Measurements from ENCODE around the gene HPSE2. TPM values are rescaled to one million over a fixed set of nuclear protein-coding genes. Genes with fewer than 3 reads are reported as not detected.

The HPSE2 gene
- total and polyA plus RNA-seq, 4 donors: 0.05 TPM; not detected in 3

GRCh38 chr10:98478430-98479222 lies 757.0 kb downstream of the HPSE2 start:
- TF ChIP-seq NR2F2 (IDR thresholded peaks at IDR 0.05): no peak
- TF ChIP-seq, protein P1, sequence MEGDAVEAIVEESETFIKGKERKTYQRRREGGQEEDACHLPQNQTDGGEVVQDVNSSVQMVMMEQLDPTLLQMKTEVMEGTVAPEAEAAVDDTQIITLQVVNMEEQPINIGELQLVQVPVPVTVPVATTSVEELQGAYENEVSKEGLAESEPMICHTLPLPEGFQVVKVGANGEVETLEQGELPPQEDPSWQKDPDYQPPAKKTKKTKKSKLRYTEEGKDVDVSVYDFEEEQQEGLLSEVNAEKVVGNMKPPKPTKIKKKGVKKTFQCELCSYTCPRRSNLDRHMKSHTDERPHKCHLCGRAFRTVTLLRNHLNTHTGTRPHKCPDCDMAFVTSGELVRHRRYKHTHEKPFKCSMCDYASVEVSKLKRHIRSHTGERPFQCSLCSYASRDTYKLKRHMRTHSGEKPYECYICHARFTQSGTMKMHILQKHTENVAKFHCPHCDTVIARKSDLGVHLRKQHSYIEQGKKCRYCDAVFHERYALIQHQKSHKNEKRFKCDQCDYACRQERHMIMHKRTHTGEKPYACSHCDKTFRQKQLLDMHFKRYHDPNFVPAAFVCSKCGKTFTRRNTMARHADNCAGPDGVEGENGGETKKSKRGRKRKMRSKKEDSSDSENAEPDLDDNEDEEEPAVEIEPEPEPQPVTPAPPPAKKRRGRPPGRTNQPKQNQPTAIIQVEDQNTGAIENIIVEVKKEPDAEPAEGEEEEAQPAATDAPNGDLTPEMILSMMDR (IDR thresholded peaks at IDR 0.05; ENCODE audit: low read depth, low read length, missing input control): no peak
- TF ChIP-seq SP1 (IDR thresholded peaks at IDR 0.05): no peak
- TF ChIP-seq FOXA1 (IDR thresholded peaks at IDR 0.05): no peak
- TF ChIP-seq EGR1 (IDR thresholded peaks at IDR 0.05; ENCODE audit: low read depth in 2 of 2): no peak
- TF ChIP-seq ZBTB33 (IDR thresholded peaks at IDR 0.05): no peak
- TF ChIP-seq JUND (IDR thresholded peaks at IDR 0.05): no peak
- Histone ChIP-seq H3K9me3 (ENCODE audit: control insufficient read depth in 4 of 4, low read length in 3 of 4) (peaks cover 0 to 2% (median under 1%) of the 10 kb centered on the region in 4 donors), H3K9ac (ENCODE audit: low read depth in 1 of 2, low read length in 2 of 2) (no peak overlapping the region), H3K27ac (ENCODE audit: low read depth in 1 of 2, low read length in 2 of 2) (no peak overlapping the region), H3K36me3 (ENCODE audit: control insufficient read depth in 4 of 4, insufficient read depth in 3 of 4, low read depth in 1 of 4, low read length in 3 of 4) (no peaks in the 10 kb centered on the region), H3K4me3 (ENCODE audit: low read depth in 1 of 3, low read length in 3 of 3) (no peak overlapping the region), H3K27me3 (ENCODE audit: control insufficient read depth in 4 of 4, insufficient read depth in 4 of 4, low read length in 3 of 4) (no peaks in the 10 kb centered on the region), H3K4me1 (ENCODE audit: control insufficient read depth in 4 of 4, insufficient read depth in 4 of 4, low read length in 3 of 4) (no peaks in the 10 kb centered on the region)
- DNase-seq (ENCODE audit: low spot score): no peak
- 75% methylated on average over 6 of the region's 6 CpGs for WGBS

DNA sequence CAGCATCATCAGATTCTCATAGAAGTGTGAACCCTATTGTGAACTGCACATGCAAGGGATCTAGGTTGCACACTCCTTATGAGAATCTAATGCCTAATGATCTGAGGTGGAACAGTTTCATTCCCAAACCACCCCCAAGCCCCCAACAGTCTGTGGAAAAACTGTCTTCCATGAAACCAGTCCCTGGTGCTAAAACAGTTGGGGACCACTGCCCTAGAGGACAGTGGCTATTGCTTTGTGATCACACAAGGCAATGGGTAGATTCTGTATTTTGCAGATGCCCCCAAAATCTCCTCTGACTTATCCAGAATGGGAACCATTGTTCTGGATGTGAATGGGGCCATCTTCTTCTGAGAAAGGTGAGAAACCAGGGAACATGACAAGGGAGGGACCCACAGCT lies 757.8 kb downstream of the HPSE2 start:
- Histone ChIP-seq H3K36me3 (ENCODE audit: control insufficient read depth in 4 of 4, insufficient read depth in 3 of 4, low read depth in 1 of 4, low read length in 3 of 4) (no peaks in the 10 kb centered on the region), H3K27ac (ENCODE audit: low read depth in 1 of 2, low read length in 2 of 2) (no peak overlapping the region), H3K4me1 (ENCODE audit: control insufficient read depth in 4 of 4, insufficient read depth in 4 of 4, low read length in 3 of 4) (no peaks in the 10 kb centered on the region), H3K9me3 (ENCODE audit: control insufficient read depth in 4 of 4, low read length in 3 of 4) (no peaks in the 10 kb centered on the region), H3K27me3 (ENCODE audit: control insufficient read depth in 4 of 4, insufficient read depth in 4 of 4, low read length in 3 of 4) (no peaks in the 10 kb centered on the region), H3K9ac (ENCODE audit: low read depth in 1 of 2, low read length in 2 of 2) (no peak overlapping the region), H3K4me3 (ENCODE audit: low read depth in 1 of 3, low read length in 3 of 3) (no peak overlapping the region)
- DNase-seq (ENCODE audit: low spot score): no peak
- TF ChIP-seq JUND (IDR thresholded peaks at IDR 0.05): no peak
- no peak for TF ChIP-seq EGR1 (IDR thresholded peaks at IDR 0.05; ENCODE audit: low read depth in 2 of 2)
- no peak for TF ChIP-seq TAF1 (conservative IDR thresholded peaks at IDR 0.05)
- TF ChIP-seq, protein P2, sequence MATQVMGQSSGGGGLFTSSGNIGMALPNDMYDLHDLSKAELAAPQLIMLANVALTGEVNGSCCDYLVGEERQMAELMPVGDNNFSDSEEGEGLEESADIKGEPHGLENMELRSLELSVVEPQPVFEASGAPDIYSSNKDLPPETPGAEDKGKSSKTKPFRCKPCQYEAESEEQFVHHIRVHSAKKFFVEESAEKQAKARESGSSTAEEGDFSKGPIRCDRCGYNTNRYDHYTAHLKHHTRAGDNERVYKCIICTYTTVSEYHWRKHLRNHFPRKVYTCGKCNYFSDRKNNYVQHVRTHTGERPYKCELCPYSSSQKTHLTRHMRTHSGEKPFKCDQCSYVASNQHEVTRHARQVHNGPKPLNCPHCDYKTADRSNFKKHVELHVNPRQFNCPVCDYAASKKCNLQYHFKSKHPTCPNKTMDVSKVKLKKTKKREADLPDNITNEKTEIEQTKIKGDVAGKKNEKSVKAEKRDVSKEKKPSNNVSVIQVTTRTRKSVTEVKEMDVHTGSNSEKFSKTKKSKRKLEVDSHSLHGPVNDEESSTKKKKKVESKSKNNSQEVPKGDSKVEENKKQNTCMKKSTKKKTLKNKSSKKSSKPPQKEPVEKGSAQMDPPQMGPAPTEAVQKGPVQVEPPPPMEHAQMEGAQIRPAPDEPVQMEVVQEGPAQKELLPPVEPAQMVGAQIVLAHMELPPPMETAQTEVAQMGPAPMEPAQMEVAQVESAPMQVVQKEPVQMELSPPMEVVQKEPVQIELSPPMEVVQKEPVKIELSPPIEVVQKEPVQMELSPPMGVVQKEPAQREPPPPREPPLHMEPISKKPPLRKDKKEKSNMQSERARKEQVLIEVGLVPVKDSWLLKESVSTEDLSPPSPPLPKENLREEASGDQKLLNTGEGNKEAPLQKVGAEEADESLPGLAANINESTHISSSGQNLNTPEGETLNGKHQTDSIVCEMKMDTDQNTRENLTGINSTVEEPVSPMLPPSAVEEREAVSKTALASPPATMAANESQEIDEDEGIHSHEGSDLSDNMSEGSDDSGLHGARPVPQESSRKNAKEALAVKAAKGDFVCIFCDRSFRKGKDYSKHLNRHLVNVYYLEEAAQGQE (IDR thresholded peaks at IDR 0.05): no peak
- TF ChIP-seq RXRA (IDR thresholded peaks at IDR 0.05): no peak
- TF ChIP-seq, protein P3, sequence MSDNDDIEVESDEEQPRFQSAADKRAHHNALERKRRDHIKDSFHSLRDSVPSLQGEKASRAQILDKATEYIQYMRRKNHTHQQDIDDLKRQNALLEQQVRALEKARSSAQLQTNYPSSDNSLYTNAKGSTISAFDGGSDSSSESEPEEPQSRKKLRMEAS (IDR thresholded peaks at IDR 0.05): no peak
- TF ChIP-seq GABPA (IDR thresholded peaks at IDR 0.05 in 1 of 2, conservative IDR thresholded peaks at IDR 0.05 in 1 of 2): no peak
- TF ChIP-seq YY1 (IDR thresholded peaks at IDR 0.05): no peak
- no peak for TF ChIP-seq NR2F2 (IDR thresholded peaks at IDR 0.05)
- no peak for TF ChIP-seq FOXA2 (IDR thresholded peaks at IDR 0.05)
- TF ChIP-seq HNF4G (IDR thresholded peaks at IDR 0.05): no peak
- no peak for TF ChIP-seq ZBTB33 (IDR thresholded peaks at IDR 0.05)
- no peak for TF ChIP-seq HNF4A (conservative IDR thresholded peaks at IDR 0.05)
- no peak for TF ChIP-seq RAD21 (IDR thresholded peaks at IDR 0.05)
- TF ChIP-seq, protein P4, sequence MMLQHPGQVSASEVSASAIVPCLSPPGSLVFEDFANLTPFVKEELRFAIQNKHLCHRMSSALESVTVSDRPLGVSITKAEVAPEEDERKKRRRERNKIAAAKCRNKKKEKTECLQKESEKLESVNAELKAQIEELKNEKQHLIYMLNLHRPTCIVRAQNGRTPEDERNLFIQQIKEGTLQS (IDR thresholded peaks at IDR 0.05): no peak
- no peak for TF ChIP-seq SP1 (IDR thresholded peaks at IDR 0.05)
